Astrocyte (in vitro differentiated cells and primary cell): ENCODE measurements around the gene SMAD7.

ENCODE experiments used
- CTCF ChIP-seq: IDR thresholded peaks from 2 replicates; pipeline ENCODE4 v1.5.1; 2011; ENCODE audit warnings: low read depth, mild to moderate bottlenecking, inconsistent platforms, low read length, moderate library complexity; ENCODE audit not compliant: insufficient read depth
- EZH2 ChIP-seq: IDR thresholded peaks from 2 replicates; pipeline ENCODE4 v1.6.1; 2012; ENCODE audit warnings: mild to moderate bottlenecking, low read length, inconsistent platforms; ENCODE audit not compliant: insufficient read depth

GRCh38 chr18:48887294-48887904, 63.4 kb downstream of the SMAD7 start:
- TF ChIP-seq CTCF (no peak), EZH2 (no peak)
